Ovary (tissue), 3 donors: Measurements from ENCODE around the gene PRDM1.

Source experiments
- EP300 ChIP-seq: sonication (generic); formaldehyde crosslinking; IDR thresholded peaks from one replicate; pipeline ENCODE4 v1.6.1; 2017; ENCODE audit warnings: antibody characterized with exemption
- TF ChIP-seq, protein P1 (sequence below), 3 donors: fragments of 450-650 bp in 2 of 3; fragments of 200-600 bp in 1 of 3; IDR thresholded peaks; one replicate each; pipeline versions ENCODE4 v1.5.1 to v1.8.0; 2016 to 2022; ENCODE audit warnings: antibody characterized with exemption in 3 of 3, mild to moderate bottlenecking in 1 of 3
- donor health status: DM: no; HTN: no; CAD: no.

DNA sequence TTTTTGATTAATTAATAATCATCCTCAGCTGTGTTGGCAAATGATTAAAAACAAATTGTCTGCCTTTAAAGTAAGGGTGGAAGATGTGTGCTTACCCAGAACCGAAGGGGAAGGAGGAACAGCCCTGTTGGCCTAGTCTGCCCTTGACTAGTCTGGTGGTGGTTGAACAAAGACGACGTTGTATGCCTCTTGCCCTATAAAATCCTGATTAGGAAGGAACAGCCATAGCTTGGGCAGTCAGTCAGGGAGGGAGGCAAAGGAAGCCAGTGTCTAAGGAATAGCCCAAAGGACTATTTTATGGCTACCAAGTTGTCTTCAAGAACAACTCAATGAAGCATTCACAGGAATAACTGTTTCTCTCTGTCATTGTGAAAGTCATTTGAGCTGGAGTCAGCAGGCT lies 70.7 kb downstream of the PRDM1 start:
- TF ChIP-seq, protein P1, sequence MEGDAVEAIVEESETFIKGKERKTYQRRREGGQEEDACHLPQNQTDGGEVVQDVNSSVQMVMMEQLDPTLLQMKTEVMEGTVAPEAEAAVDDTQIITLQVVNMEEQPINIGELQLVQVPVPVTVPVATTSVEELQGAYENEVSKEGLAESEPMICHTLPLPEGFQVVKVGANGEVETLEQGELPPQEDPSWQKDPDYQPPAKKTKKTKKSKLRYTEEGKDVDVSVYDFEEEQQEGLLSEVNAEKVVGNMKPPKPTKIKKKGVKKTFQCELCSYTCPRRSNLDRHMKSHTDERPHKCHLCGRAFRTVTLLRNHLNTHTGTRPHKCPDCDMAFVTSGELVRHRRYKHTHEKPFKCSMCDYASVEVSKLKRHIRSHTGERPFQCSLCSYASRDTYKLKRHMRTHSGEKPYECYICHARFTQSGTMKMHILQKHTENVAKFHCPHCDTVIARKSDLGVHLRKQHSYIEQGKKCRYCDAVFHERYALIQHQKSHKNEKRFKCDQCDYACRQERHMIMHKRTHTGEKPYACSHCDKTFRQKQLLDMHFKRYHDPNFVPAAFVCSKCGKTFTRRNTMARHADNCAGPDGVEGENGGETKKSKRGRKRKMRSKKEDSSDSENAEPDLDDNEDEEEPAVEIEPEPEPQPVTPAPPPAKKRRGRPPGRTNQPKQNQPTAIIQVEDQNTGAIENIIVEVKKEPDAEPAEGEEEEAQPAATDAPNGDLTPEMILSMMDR (IDR thresholded peaks at IDR 0.05) = no peak
- no peak for TF ChIP-seq EP300
